SU-DHL-6 (cell line): ENCODE results near the gene CKMT1A.
"Not testable (repeated sequence)": the region's sequence is repeated elsewhere in the genome, so short reads cannot be mapped to it uniquely, and the experiment has no call there.

Experiments used
- H2AFZ ChIP-seq: fragments of 200-600 bp; sonication (generic); 2 replicates; pipeline ENCODE4 v1.6.1; 2014; ENCODE audit warnings: low read depth, mild to moderate bottlenecking, moderate library complexity, mixed read lengths, antibody characterized with exemption, low read length; ENCODE audit not compliant: severe bottlenecking
- H3F3A ChIP-seq: fragments of 200-600 bp; shearing (Covaris generic); 2 replicates; pipeline ENCODE4 v1.6.0; 2016; ENCODE audit warnings: antibody characterized with exemption, mild to moderate bottlenecking; ENCODE audit not compliant: insufficient read depth
- H3K27ac ChIP-seq: fragments of 200-600 bp; sonication (generic); 2 replicates; pipeline ENCODE4 v1.5.1; 2016; ENCODE audit warnings: low read depth, mild to moderate bottlenecking, low read length, moderate library complexity, mixed read lengths
- H3K27me3 ChIP-seq: fragments of 200-600 bp; sonication (generic), shearing (Covaris generic); 2 replicates; pipeline ENCODE4 v1.6.0; 2014; ENCODE audit warnings: mild to moderate bottlenecking, low read length
- H3K36me3 ChIP-seq: fragments of 200-600 bp; sonication (generic); 2 replicates; pipeline ENCODE4 v1.6.1; 2014; ENCODE audit warnings: mild to moderate bottlenecking, low read length, mixed read lengths
- H3K4me2 ChIP-seq: fragments of 300-600, 200-600 bp; shearing (Covaris generic), sonication (generic); 2 replicates; pipeline ENCODE4 v1.6.0; 2014; ENCODE audit warnings: low read length, low read depth, mild to moderate bottlenecking; ENCODE audit not compliant: poor library complexity, severe bottlenecking
- H3K4me3 ChIP-seq: fragments of 200-600 bp; sonication (generic); 2 replicates; pipeline ENCODE4 v1.5.1; 2014; ENCODE audit warnings: antibody characterized with exemption, low read length, mild to moderate bottlenecking, mixed read lengths; ENCODE audit not compliant: insufficient read depth, poor library complexity, severe bottlenecking
- H3K79me2 ChIP-seq: fragments of 200-600 bp; sonication (generic); 2 replicates; pipeline ENCODE4 v1.6.1; 2014; ENCODE audit warnings: mild to moderate bottlenecking, low read length, moderate library complexity; ENCODE audit not compliant: insufficient read depth
- H3K9ac ChIP-seq: fragments of 200-600 bp; sonication (generic); 2 replicates; pipeline ENCODE4 v1.7.0; 2014; ENCODE audit warnings: mild to moderate bottlenecking, low read length
- H3K9me2 ChIP-seq: fragments of 200-600 bp; sonication (generic); replicated peaks from 2 replicates; pipeline ENCODE4 v1.6.1; 2014; ENCODE audit warnings: low read length; ENCODE audit not compliant: insufficient read depth
- H3K9me3 ChIP-seq: fragments of 200-600 bp; sonication (generic); 2 replicates; pipeline ENCODE4 v1.6.1; 2014; ENCODE audit warnings: low read length, mixed read lengths; ENCODE audit not compliant: insufficient read depth
- H4K20me1 ChIP-seq: fragments of 200-600 bp; sonication (generic); 2 replicates; pipeline ENCODE4 v1.6.1; 2014; ENCODE audit warnings: low read depth, mild to moderate bottlenecking, antibody characterized with exemption, low read length, moderate library complexity, mixed read lengths
- EZH2phosphoT487 ChIP-seq: fragments of 200-600 bp; sonication (generic), shearing (Covaris generic); conservative IDR thresholded peaks from 2 replicates; pipeline ENCODE4 v1.6.1; 2018; ENCODE audit warnings: mild to moderate bottlenecking, antibody characterized with exemption, low read length, moderate library complexity, mixed read lengths
- TF ChIP-seq, protein P1 (sequence below): fragments of 200-600 bp; sonication (generic); IDR thresholded peaks from one replicate; pipeline ENCODE4 v1.5.1; 2017; ENCODE audit warnings: antibody characterized with exemption, mild to moderate bottlenecking, low read length, moderate library complexity; ENCODE audit not compliant: insufficient read depth, poor library complexity, severe bottlenecking

CKMT1A gene

GRCh38 chr15:43693148-43694022, at the start of gene CKMT1A:
Gene CKMT1A (plus strand): TSS chr15:43693859. CDS start chr15:43694051, 192 bp downstream.
- not testable (repeated sequence) for H4K20me1 ChIP-seq, H3K9me3 ChIP-seq, H3K4me3 ChIP-seq, H3K36me3 ChIP-seq, H3K9me2 ChIP-seq, H3K79me2 ChIP-seq, H3F3A ChIP-seq, H3K9ac ChIP-seq, H3K27ac ChIP-seq, H3K4me2 ChIP-seq, H3K27me3 ChIP-seq, H2AFZ ChIP-seq

- Histone ChIP-seq H3K36me3 (no peaks in the 10 kb centered on the region), H3K9ac (no peak within 1 kb of the TSS), H2AFZ (no peak within 1 kb of the TSS), H3K27ac (no peak within 1 kb of the TSS), H4K20me1 (no peaks in the 10 kb centered on the region), H3K9me3 (no peaks in the 10 kb centered on the region), H3K79me2 (no peaks in the 10 kb centered on the region), H3K4me2 (no peak within 1 kb of the TSS), H3K4me3 (no peak within 1 kb of the TSS), H3K9me2 (no peaks in the 10 kb centered on the region), H3F3A (no peaks in the 10 kb centered on the region), H3K27me3 (no peaks in the 10 kb centered on the region)
- TF ChIP-seq, protein P1, sequence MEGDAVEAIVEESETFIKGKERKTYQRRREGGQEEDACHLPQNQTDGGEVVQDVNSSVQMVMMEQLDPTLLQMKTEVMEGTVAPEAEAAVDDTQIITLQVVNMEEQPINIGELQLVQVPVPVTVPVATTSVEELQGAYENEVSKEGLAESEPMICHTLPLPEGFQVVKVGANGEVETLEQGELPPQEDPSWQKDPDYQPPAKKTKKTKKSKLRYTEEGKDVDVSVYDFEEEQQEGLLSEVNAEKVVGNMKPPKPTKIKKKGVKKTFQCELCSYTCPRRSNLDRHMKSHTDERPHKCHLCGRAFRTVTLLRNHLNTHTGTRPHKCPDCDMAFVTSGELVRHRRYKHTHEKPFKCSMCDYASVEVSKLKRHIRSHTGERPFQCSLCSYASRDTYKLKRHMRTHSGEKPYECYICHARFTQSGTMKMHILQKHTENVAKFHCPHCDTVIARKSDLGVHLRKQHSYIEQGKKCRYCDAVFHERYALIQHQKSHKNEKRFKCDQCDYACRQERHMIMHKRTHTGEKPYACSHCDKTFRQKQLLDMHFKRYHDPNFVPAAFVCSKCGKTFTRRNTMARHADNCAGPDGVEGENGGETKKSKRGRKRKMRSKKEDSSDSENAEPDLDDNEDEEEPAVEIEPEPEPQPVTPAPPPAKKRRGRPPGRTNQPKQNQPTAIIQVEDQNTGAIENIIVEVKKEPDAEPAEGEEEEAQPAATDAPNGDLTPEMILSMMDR = no peak
- TF ChIP-seq EZH2phosphoT487 = no peak
Measured at GRCh38 chr15:43648649-43649429, 44.8 kb upstream of the CKMT1A start, which contains the start of gene CATSPER2. Gene CATSPER2 (minus strand): TSS chr15:43648844. CDS start chr15:43648061, 783 bp downstream.

DNA sequence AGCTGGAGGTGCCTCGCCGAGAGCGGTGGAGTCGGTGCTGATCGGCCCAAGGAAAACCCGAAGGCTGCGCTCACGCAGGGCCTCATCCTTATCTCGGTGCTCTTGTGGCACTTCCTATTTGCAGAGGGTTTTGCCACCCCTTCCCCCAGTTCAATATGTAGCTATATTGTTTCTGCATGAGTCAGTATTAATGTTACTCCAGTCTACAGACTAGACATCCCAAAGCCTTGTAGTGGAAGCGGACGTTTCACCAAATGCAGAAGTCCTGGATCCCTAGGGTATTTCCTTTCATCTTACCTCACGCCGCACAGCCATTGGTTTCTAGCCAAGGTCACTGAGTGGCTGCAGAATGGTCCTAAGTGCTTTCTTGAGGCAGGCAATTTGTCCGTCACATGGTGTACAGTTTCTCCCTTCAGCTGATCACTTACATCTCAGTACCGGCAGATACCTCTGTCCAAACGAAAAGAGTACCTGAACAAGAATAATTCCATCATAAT, 44.2 kb upstream of the CKMT1A start:
- not testable (repeated sequence) for H3K4me3 ChIP-seq, H4K20me1 ChIP-seq, H2AFZ ChIP-seq, H3K79me2 ChIP-seq, H3K9me3 ChIP-seq, H3K9ac ChIP-seq, H3F3A ChIP-seq, H3K4me2 ChIP-seq, H3K27ac ChIP-seq, H3K27me3 ChIP-seq, H3K9me2 ChIP-seq, H3K36me3 ChIP-seq

DNA sequence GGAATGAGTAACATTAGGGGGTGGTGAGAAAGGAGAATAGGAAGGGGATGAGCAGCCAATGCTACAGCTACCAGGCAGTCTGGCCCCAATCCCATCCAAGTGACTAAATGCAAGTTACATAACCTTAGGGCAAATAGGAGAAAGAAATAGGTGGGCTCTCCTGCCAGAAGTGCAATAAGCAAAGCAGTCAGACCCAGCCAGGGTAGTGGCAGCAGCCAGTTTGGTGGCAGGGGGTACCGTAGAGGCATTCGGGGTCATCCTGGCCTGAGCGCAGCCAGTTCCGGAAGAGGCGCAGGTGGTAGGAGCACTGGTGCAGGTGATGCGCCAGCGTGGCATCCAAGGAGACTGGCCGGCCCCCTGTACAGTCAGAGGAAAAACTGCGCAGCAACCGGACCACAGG, 33.9 kb upstream of the CKMT1A start:
- H3K4me3 ChIP-seq, H3K79me2 ChIP-seq, H3K36me3 ChIP-seq, H3K4me2 ChIP-seq, H3K27ac ChIP-seq, H3K27me3 ChIP-seq, H3K9me3 ChIP-seq, H2AFZ ChIP-seq, H3K9me2 ChIP-seq, H4K20me1 ChIP-seq, H3F3A ChIP-seq, H3K9ac ChIP-seq: not testable (repeated sequence)

- not testable (repeated sequence) for H3K36me3 ChIP-seq, H3K9me3 ChIP-seq, H3K4me3 ChIP-seq, H3K9me2 ChIP-seq, H2AFZ ChIP-seq, H3K27me3 ChIP-seq, H4K20me1 ChIP-seq, H3K79me2 ChIP-seq, H3K27ac ChIP-seq, H3F3A ChIP-seq, H3K9ac ChIP-seq, H3K4me2 ChIP-seq
Measured at GRCh38 chr15:43662293-43662692, 31.4 kb upstream of the CKMT1A start.

- H3K9me3 ChIP-seq, H2AFZ ChIP-seq, H3K4me2 ChIP-seq, H3K79me2 ChIP-seq, H3K36me3 ChIP-seq, H3K27ac ChIP-seq, H3K27me3 ChIP-seq, H3K9me2 ChIP-seq, H3F3A ChIP-seq, H4K20me1 ChIP-seq, H3K9ac ChIP-seq, H3K4me3 ChIP-seq: not testable (repeated sequence)
Measured at GRCh38 chr15:43663333-43663732, 30.3 kb upstream of the CKMT1A start.

DNA sequence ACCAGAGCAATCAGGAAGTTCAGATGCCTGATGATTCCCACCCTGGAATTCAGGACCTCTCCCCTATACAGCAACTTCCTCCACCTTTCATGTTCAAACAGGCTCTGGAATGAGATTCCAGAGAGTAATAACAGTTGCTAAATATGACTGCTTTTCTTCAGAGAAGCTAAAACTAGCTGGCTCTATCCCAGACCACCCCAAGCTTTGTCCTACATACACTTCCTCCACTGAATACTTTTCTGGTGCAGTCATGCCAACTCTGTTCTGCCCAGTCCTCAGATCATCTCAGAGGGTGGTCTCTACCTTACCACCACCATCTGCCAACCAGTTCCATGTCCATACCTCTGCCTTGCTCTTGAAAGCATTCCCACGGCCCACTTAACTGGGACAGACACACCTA, 27.5 kb upstream of the CKMT1A start:
- H3K9me2 ChIP-seq = not testable (repeated sequence)

More for the DNA sequence above, 27.5 kb upstream of the CKMT1A start:
- not testable (repeated sequence) for H2AFZ ChIP-seq, H3F3A ChIP-seq, H3K79me2 ChIP-seq, H3K9me3 ChIP-seq, H3K9ac ChIP-seq, H4K20me1 ChIP-seq, H3K27me3 ChIP-seq, H3K4me2 ChIP-seq, H3K36me3 ChIP-seq, H3K4me3 ChIP-seq, H3K27ac ChIP-seq
